SH-SY5Y (cell line): Measurements from ENCODE around the gene MTHFSD.

Experiments
- GATA2 ChIP-seq: IDR thresholded peaks from 2 replicates; pipeline ENCODE4 v1.6.1; 2011; ENCODE audit warnings: mild to moderate bottlenecking, low read depth, low read length
- GATA3 ChIP-seq: IDR thresholded peaks from 2 replicates; pipeline ENCODE4 v1.6.1; 2011; ENCODE audit warnings: low read depth, mild to moderate bottlenecking, low read length, moderate library complexity

GRCh38 chr16:86521236-86522197 is 33.5 kb downstream of the MTHFSD start:
- TF ChIP-seq GATA3 (no peak), GATA2 (no peak)
